Left hindlimb (tissue), 1 donor: ENCODE data around the gene ATG9A.

Experiments
- DNase-seq: peaks from one replicate; pipeline ENCODE4 v3.0.0-alpha.2; 2018

The ATG9A gene

GRCh38 chr2:219175928-219176817 is 53.3 kb downstream of the ATG9A start:
- no peak for DNase-seq

GRCh38 chr2:219175486-219175885 is 54.0 kb downstream of the ATG9A start:
- DNase-seq, result no peak

- DNase-seq, result no peak
Observed at GRCh38 chr2:219174801-219175200, 54.6 kb downstream of the ATG9A start.

- no peak for DNase-seq
Observed at GRCh38 chr2:219174146-219174545, 55.3 kb downstream of the ATG9A start.

GRCh38 chr2:219173176-219173575 is 56.3 kb downstream of the ATG9A start:
- DNase-seq, result no peak

- no peak for DNase-seq
Observed at GRCh38 chr2:219172231-219173154, 56.9 kb downstream of the ATG9A start.

- DNase-seq, result no peak
Observed at GRCh38 chr2:219171231-219171651, 58.2 kb downstream of the ATG9A start.

GRCh38 chr2:219169930-219170654 is 59.3 kb downstream of the ATG9A start, which contains the start of gene SLC23A3:
Gene SLC23A3, minus strand, starts transcription at chr2:219170029. Its CDS starts 45 bp downstream, at chr2:219169984.
- DNase-seq, result no peak
